ENCODE results near the gene SH3TC2. TPM values are rescaled to one million over a fixed set of nuclear protein-coding genes. Genes with fewer than 3 reads are reported as not detected.

The SH3TC2 gene
- total RNA-seq, 1 donor from 2014 or later, result 0.69 TPM

GRCh38 chr5:149014571-149015031, 48.3 kb downstream of the SH3TC2 start:
- Histone ChIP-seq H3K27me3 (no peaks in the 10 kb centered on the region), H3K4me2 (no peak overlapping the region), H3F3A (ENCODE audit: low read depth) (no peaks in the 10 kb centered on the region), H3K36me3 (no peaks in the 10 kb centered on the region), H2AFZ (replicated peaks) (no peak overlapping the region), H3K4me1 (no peaks in the 10 kb centered on the region), H4K20me1 (ENCODE audit: low read depth) (no peaks in the 10 kb centered on the region), H3K9me3 (ENCODE audit: low read depth) (no peaks in the 10 kb centered on the region), H3K4me3 (no peak overlapping the region), H3K9ac (no peak overlapping the region), H3K27ac (no peak overlapping the region), H3K79me2 (ENCODE audit: low read depth) (no peaks in the 10 kb centered on the region)
- H3K4me1 Mint-ChIP-seq, result peaks cover 9% of the 10 kb centered on the region
- DNase-seq (ENCODE audit: low spot score), result no peak
- H3K27ac Mint-ChIP-seq, result peak overlapping the region; percentile 39
- H3K4me3 Mint-ChIP-seq, result no peak overlapping the region
- peaks cover 3% of the 10 kb centered on the region for H3K27me3 Mint-ChIP-seq (ENCODE audit: insufficient read depth, low read depth)
- TF ChIP-seq EZH2 (IDR thresholded peaks at IDR 0.05) (no peak), CTCF (IDR thresholded peaks at IDR 0.05) (no peak), EZH2phosphoT487 (IDR thresholded peaks at IDR 0.05) (no peak)
- H3K36me3 Mint-ChIP-seq, result no peaks in the 10 kb centered on the region
- H3K9me3 Mint-ChIP-seq, result peaks cover 2% of the 10 kb centered on the region

GRCh38 chr5:149013796-149014195, 49.1 kb downstream of the SH3TC2 start:
- Histone ChIP-seq H3K4me3 (no peak overlapping the region), H3K4me2 (no peak overlapping the region), H2AFZ (replicated peaks) (no peak overlapping the region), H3K9ac (no peak overlapping the region), H3K27ac (no peak overlapping the region), H3K27me3 (no peaks in the 10 kb centered on the region), H4K20me1 (ENCODE audit: low read depth) (no peaks in the 10 kb centered on the region), H3K4me1 (no peaks in the 10 kb centered on the region), H3K9me3 (ENCODE audit: low read depth) (no peaks in the 10 kb centered on the region), H3F3A (ENCODE audit: low read depth) (no peaks in the 10 kb centered on the region), H3K36me3 (no peaks in the 10 kb centered on the region), H3K79me2 (ENCODE audit: low read depth) (no peaks in the 10 kb centered on the region)
- Mint-ChIP-seq H3K9me3 (peaks cover 2% of the 10 kb centered on the region), H3K27ac (no peak overlapping the region), H3K36me3 (no peaks in the 10 kb centered on the region), H3K4me1 (peaks cover 2% of the 10 kb centered on the region), H3K4me3 (no peak overlapping the region), H3K27me3 (ENCODE audit: insufficient read depth, low read depth) (peaks cover 3% of the 10 kb centered on the region)
- TF ChIP-seq EZH2phosphoT487 (IDR thresholded peaks at IDR 0.05) (no peak), EZH2 (IDR thresholded peaks at IDR 0.05) (no peak), CTCF (IDR thresholded peaks at IDR 0.05) (no peak)
- DNase-seq (ENCODE audit: low spot score), result no peak

- no peak for TF ChIP-seq CTCF (IDR thresholded peaks at IDR 0.05)
- TF ChIP-seq EZH2 (IDR thresholded peaks at IDR 0.05), result no peak
- no peak for TF ChIP-seq EZH2phosphoT487 (IDR thresholded peaks at IDR 0.05)
- H3K4me2 ChIP-seq, result no peak overlapping the region
- no peaks in the 10 kb centered on the region for H3K4me1 ChIP-seq
- no peaks in the 10 kb centered on the region for H3K79me2 ChIP-seq (ENCODE audit: low read depth)
- H3K4me3 ChIP-seq, result no peak overlapping the region
- DNase-seq (ENCODE audit: low spot score), result no peak
- H4K20me1 ChIP-seq (ENCODE audit: low read depth), result no peaks in the 10 kb centered on the region
- no peak overlapping the region for H2AFZ ChIP-seq (replicated peaks)
- no peaks in the 10 kb centered on the region for H3F3A ChIP-seq (ENCODE audit: low read depth)
- Mint-ChIP-seq H3K4me3 (no peak overlapping the region), H3K9me3 (peaks cover 2% of the 10 kb centered on the region), H3K4me1 (no peaks in the 10 kb centered on the region), H3K27me3 (ENCODE audit: insufficient read depth, low read depth) (peaks cover 3% of the 10 kb centered on the region), H3K36me3 (no peaks in the 10 kb centered on the region), H3K27ac (no peak overlapping the region)
- H3K27ac ChIP-seq, result no peak overlapping the region
- H3K36me3 ChIP-seq, result no peaks in the 10 kb centered on the region
- no peaks in the 10 kb centered on the region for H3K9me3 ChIP-seq (ENCODE audit: low read depth)
- no peaks in the 10 kb centered on the region for H3K27me3 ChIP-seq
- no peak overlapping the region for H3K9ac ChIP-seq
Measured at GRCh38 chr5:149012350-149012749, 50.5 kb downstream of the SH3TC2 start.
